Keratinocyte (primary cell): ENCODE measurements around the gene GRB14. TPM values are rescaled to one million over a fixed set of nuclear protein-coding genes. Genes with fewer than 3 reads are reported as not detected.

Experiments used
- DNase-seq: peaks from one replicate; pipeline ENCODE4 v3.0.0-alpha.2; 2011; ENCODE audit warnings: low read depth, missing footprints, low spot score
- FAIRE-seq: peaks from 2 replicates; lab custom pipeline; 2011; peaks lifted over from hg19 to GRCh38; lab: Jason Lieb, UNC
- H2AFZ ChIP-seq: 2 replicates; pipeline ENCODE4 v1.6.0; 2012; ENCODE audit warnings: low read length, control low read depth, inconsistent platforms; ENCODE audit not compliant: control insufficient read depth
- H3K27ac ChIP-seq: 2 replicates; pipeline ENCODE4 v1.5.1; 2011; ENCODE audit warnings: low read length; ENCODE audit not compliant: control insufficient read depth, insufficient read depth
- H3K27me3 ChIP-seq: 3 replicates; pipeline ENCODE4 v1.6.0; 2011; ENCODE audit warnings: low read length; ENCODE audit not compliant: control insufficient read depth, insufficient read depth; ENCODE audit errors: extremely low read depth
- H3K36me3 ChIP-seq, 2 experiments: 2 replicates in 1 of 2; 3 replicates in 1 of 2; pipeline ENCODE4 v1.5.1; 2011; ENCODE audit warnings: low read length in 2 of 2, mild to moderate bottlenecking in 1 of 2; ENCODE audit not compliant: control insufficient read depth in 2 of 2, insufficient read depth in 2 of 2; ENCODE audit errors: extremely low read depth in 1 of 2
- H3K4me1 ChIP-seq: 3 replicates; pipeline ENCODE4 v1.5.1; 2011; ENCODE audit warnings: low read length; ENCODE audit not compliant: control insufficient read depth, insufficient read depth; ENCODE audit errors: extremely low read depth
- H3K4me2 ChIP-seq: 3 replicates; pipeline ENCODE4 v1.6.0; 2011; ENCODE audit warnings: low read depth, low read length; ENCODE audit not compliant: control insufficient read depth, insufficient read depth; ENCODE audit errors: extremely low read depth
- H3K4me3 ChIP-seq, 3 experiments: fragments of 200-600 bp in 1 of 3; sonication (generic) in 1 of 3; 2 replicates in 2 of 3; 3 replicates in 1 of 3; pipeline ENCODE4 v1.5.1; 2011 to 2016; ENCODE audit warnings: low read length in 3 of 3, mild to moderate bottlenecking in 3 of 3, control low read depth in 2 of 3, inconsistent platforms in 1 of 3, low read depth in 1 of 3, mixed read lengths in 1 of 3, mixed run types in 1 of 3, moderate library complexity in 1 of 3; ENCODE audit not compliant: control insufficient read depth in 2 of 3, insufficient read depth in 2 of 3; ENCODE audit errors: extremely low read depth in 1 of 3
- H3K79me2 ChIP-seq: 2 replicates; pipeline ENCODE4 v1.6.0; 2012; ENCODE audit warnings: low read length; ENCODE audit not compliant: control insufficient read depth, insufficient read depth
- H3K9ac ChIP-seq: 3 replicates; pipeline ENCODE4 v1.6.0; 2011; ENCODE audit warnings: low read length; ENCODE audit not compliant: control insufficient read depth, insufficient read depth; ENCODE audit errors: extremely low read depth
- H3K9me1 ChIP-seq: 3 replicates; pipeline ENCODE4 v1.6.0; 2011; ENCODE audit warnings: low read length; ENCODE audit not compliant: control insufficient read depth, insufficient read depth; ENCODE audit errors: extremely low read depth
- H3K9me3 ChIP-seq: 2 replicates; pipeline ENCODE4 v1.5.1; 2012; ENCODE audit warnings: low read depth, low read length; ENCODE audit not compliant: control insufficient read depth
- H4K20me1 ChIP-seq: 3 replicates; pipeline ENCODE4 v1.6.0; 2011; ENCODE audit warnings: low read length; ENCODE audit not compliant: control insufficient read depth, insufficient read depth; ENCODE audit errors: extremely low read depth
- EZH2 ChIP-seq: IDR thresholded peaks from one replicate; pipeline ENCODE4 v1.6.1; 2012; ENCODE audit warnings: inconsistent platforms, mild to moderate bottlenecking, low read length, moderate library complexity
- dilution Hi-C: fragments of 300-500 bp; cut with MboI; formaldehyde crosslinking; loops from one replicate; pipeline ENCODE4 v1.7.0; 2020; ENCODE audit warnings: low sequenced_read_pairs; ENCODE audit not compliant: extremely low pct_ligation_motif_present
- polyA plus RNA-seq, 5 experiments: library from polyadenylated mRNA; depleted of rRNA in 3 of 5; stranded (reverse) in 3 of 5; stranded (forward) in 1 of 5; unstranded in 1 of 5; fragments of >200 nt; gene quantifications; 1 replicate in 1 of 5; 2 replicates in 3 of 5; 3 replicates in 1 of 5; pipeline versions ENCODE4 v1.2.1 to v1.2.3, GENCODE V29; 2011 to 2012; ENCODE audit warnings: missing spikeins in 2 of 5, low read depth in 1 of 5, low replicate concordance in 1 of 5
- TF ChIP-seq, protein P1 (sequence below), 3 experiments: IDR thresholded peaks in 1 of 3; conservative IDR thresholded peaks in 1 of 3; optimal IDR thresholded peaks in 1 of 3; 2 replicates in 2 of 3; 3 replicates in 1 of 3; pipeline versions ENCODE3 to v1.5.1; 2011; ENCODE audit warnings: low read length in 3 of 3, mild to moderate bottlenecking in 3 of 3, moderate library complexity in 2 of 3, control low read depth in 1 of 3, inconsistent platforms in 1 of 3; ENCODE audit not compliant: insufficient read depth in 2 of 3; ENCODE audit errors: extremely low read depth in 1 of 3

Gene GRB14
- polyA plus RNA-seq, 1 donor (not counting 4 experiments of a cell fraction or from before 2014, with no cell fraction given): 4.2 TPM

DNA sequence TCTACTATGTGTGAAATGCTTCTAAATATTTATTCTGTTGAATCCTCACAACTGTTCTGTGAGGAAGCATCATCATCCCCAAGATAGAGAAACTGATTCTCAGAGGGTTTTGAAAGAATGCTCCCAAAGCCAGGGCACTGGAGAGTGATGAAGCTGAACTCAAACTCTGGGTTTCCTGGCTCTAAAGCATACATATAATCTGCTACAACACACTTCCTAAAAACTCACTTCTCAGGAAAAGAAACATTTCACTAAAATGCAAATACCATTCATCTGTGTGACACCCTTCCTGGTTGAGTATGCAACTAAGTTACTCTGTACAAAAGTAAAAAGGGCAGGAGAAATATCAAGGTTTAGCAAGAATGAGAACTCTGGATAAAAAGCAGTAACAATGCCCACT, 58.6 kb downstream of the GRB14 start:
- dilution Hi-C loops: no loop called here
- no peak for FAIRE-seq

GRCh38 chr2:164561991-164562390, 59.3 kb downstream of the GRB14 start:
- H3K27ac ChIP-seq: no peak overlapping the region
- no peaks in the 10 kb centered on the region for H3K9me1 ChIP-seq
- no peaks in the 10 kb centered on the region for H3K4me1 ChIP-seq
- H3K79me2 ChIP-seq: no peaks in the 10 kb centered on the region
- no peaks in the 10 kb centered on the region for H4K20me1 ChIP-seq
- H2AFZ ChIP-seq: no peak overlapping the region
- H3K27me3 ChIP-seq: no peaks in the 10 kb centered on the region
- FAIRE-seq (no peak), DNase-seq (no peak)
- H3K36me3 ChIP-seq: no peaks in the 10 kb centered on the region
- dilution Hi-C loops: no loop called here
- H3K9ac ChIP-seq: no peak overlapping the region
- H3K4me2 ChIP-seq: no peak overlapping the region
- H3K4me3 ChIP-seq: no peak overlapping the region
- no peak for TF ChIP-seq EZH2
- TF ChIP-seq, protein P1, sequence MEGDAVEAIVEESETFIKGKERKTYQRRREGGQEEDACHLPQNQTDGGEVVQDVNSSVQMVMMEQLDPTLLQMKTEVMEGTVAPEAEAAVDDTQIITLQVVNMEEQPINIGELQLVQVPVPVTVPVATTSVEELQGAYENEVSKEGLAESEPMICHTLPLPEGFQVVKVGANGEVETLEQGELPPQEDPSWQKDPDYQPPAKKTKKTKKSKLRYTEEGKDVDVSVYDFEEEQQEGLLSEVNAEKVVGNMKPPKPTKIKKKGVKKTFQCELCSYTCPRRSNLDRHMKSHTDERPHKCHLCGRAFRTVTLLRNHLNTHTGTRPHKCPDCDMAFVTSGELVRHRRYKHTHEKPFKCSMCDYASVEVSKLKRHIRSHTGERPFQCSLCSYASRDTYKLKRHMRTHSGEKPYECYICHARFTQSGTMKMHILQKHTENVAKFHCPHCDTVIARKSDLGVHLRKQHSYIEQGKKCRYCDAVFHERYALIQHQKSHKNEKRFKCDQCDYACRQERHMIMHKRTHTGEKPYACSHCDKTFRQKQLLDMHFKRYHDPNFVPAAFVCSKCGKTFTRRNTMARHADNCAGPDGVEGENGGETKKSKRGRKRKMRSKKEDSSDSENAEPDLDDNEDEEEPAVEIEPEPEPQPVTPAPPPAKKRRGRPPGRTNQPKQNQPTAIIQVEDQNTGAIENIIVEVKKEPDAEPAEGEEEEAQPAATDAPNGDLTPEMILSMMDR (optimal IDR thresholded peaks at IDR 0.05 in 1 of 3, IDR thresholded peaks at IDR 0.05 in 1 of 3, conservative IDR thresholded peaks at IDR 0.05 in 1 of 3; ENCODE audit: extremely low read depth in 1 of 3, insufficient read depth in 2 of 3, low read length in 3 of 3): no peak
- no peaks in the 10 kb centered on the region for H3K9me3 ChIP-seq

More for the DNA sequence above, 58.6 kb downstream of the GRB14 start:
- Histone ChIP-seq H3K79me2 (no peaks in the 10 kb centered on the region), H4K20me1 (no peaks in the 10 kb centered on the region), H3K9me3 (no peaks in the 10 kb centered on the region), H3K36me3 (no peaks in the 10 kb centered on the region), H3K9me1 (no peaks in the 10 kb centered on the region), H3K4me1 (no peaks in the 10 kb centered on the region), H3K4me2 (no peak overlapping the region), H3K9ac (no peak overlapping the region), H3K27ac (no peak overlapping the region), H3K4me3 (no peak overlapping the region), H3K27me3 (no peaks in the 10 kb centered on the region), H2AFZ (no peak overlapping the region)
- no peak for TF ChIP-seq EZH2
- TF ChIP-seq, protein P1 (optimal IDR thresholded peaks at IDR 0.05 in 1 of 3, IDR thresholded peaks at IDR 0.05 in 1 of 3, conservative IDR thresholded peaks at IDR 0.05 in 1 of 3; ENCODE audit: extremely low read depth in 1 of 3, insufficient read depth in 2 of 3, low read length in 3 of 3): no peak
- no peak for DNase-seq
